ENCODE measurements around the gene ZCCHC14. TPM values are rescaled to one million over a fixed set of nuclear protein-coding genes. Genes with fewer than 3 reads are reported as not detected.
"Not testable (repeated sequence)": the region's sequence is repeated elsewhere in the genome, so short reads cannot be mapped to it uniquely, and the experiment has no call there.

ZCCHC14 gene
- polyA plus RNA-seq, 1 experiment = 2.7 TPM

DNA sequence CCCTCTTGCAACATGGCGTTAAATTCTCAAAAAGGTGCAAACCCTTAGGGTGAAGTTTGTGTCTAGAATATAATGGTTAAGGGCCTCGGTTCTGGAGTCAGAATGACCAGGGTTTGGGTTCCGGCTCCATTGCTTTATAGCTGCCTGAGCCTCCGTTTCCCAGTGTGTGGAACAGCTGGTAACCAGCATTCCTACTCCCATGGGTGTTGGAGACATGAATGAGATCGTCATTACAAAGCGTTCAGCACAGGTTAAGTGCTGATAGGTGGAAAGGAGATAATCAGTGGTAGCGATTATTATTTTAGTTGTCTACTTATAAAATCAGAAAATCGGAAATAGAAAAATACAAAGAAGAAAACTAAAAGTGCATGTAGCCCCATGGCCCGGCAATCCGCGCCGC, 23.5 kb upstream of the ZCCHC14 start:
- CTCF ChIA-PET = no interaction called here

DNA sequence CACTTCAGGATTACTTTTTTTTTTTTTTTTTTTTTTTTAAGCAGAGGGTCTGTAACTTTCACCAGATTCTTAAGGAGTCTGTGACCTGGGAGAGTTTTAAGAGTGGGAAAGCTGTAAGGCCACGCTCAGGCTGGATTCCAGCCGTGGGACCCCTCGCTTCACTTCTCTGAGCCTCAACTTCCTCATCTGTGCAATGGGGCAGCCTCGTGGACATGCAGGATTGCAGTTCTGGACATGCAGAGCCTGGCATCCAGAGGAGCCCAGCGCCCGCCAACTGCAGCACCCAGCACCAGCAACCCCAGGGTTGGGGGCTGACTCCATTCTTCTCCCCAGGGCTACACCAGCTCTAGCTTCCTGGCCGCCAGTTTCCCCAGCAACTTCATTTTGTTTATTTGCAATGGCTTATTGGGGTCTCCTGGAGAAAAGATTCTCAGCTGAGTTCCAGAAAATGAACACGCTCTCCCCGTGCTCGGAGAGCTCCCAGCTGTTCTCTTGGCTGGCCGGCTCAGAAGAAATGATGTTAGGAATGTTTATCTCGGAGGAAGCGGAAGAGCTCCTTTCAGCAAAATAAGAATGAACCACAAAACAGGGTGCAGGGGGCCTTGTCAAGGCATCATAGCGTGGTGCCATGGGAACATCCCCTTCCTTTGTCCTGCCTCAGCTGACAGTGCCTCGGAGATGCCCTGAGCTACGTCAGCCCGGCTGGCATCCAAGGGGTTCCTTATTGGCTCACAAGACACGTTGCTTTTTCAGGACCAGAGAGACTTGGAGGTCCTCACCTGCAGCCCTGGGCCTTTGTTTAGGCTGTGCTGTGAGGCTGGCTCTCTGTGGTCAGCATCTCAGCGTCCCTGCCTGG, 22.9 kb upstream of the ZCCHC14 start:
- TF ChIP-seq, protein P1, sequence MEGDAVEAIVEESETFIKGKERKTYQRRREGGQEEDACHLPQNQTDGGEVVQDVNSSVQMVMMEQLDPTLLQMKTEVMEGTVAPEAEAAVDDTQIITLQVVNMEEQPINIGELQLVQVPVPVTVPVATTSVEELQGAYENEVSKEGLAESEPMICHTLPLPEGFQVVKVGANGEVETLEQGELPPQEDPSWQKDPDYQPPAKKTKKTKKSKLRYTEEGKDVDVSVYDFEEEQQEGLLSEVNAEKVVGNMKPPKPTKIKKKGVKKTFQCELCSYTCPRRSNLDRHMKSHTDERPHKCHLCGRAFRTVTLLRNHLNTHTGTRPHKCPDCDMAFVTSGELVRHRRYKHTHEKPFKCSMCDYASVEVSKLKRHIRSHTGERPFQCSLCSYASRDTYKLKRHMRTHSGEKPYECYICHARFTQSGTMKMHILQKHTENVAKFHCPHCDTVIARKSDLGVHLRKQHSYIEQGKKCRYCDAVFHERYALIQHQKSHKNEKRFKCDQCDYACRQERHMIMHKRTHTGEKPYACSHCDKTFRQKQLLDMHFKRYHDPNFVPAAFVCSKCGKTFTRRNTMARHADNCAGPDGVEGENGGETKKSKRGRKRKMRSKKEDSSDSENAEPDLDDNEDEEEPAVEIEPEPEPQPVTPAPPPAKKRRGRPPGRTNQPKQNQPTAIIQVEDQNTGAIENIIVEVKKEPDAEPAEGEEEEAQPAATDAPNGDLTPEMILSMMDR (IDR thresholded peaks at IDR 0.05; ENCODE audit: insufficient read depth, low read depth, low read length) = no peak
- CTCF ChIA-PET = no interaction called here
- DNase-seq (ENCODE audit: low read depth) = no peak

More for the DNA sequence above, 23.5 kb upstream of the ZCCHC14 start:
- POLR2A ChIA-PET = no interaction called here
- H3K4me3 ChIP-seq (ENCODE audit: low read depth, low read length) = no peak overlapping the region
- no peaks in the 10 kb centered on the region; the same call in 1 of the 2 replicates for H3K27me3 ChIP-seq (ENCODE audit: control insufficient read depth, insufficient read depth, low read length)
- no peaks in the 10 kb centered on the region for H3K36me3 ChIP-seq (ENCODE audit: control insufficient read depth, insufficient read depth, low read length)
- no peak for DNase-seq (ENCODE audit: low read depth)
- TF ChIP-seq, protein P1 (IDR thresholded peaks at IDR 0.05; ENCODE audit: insufficient read depth, low read depth, low read length) = no peak

DNA sequence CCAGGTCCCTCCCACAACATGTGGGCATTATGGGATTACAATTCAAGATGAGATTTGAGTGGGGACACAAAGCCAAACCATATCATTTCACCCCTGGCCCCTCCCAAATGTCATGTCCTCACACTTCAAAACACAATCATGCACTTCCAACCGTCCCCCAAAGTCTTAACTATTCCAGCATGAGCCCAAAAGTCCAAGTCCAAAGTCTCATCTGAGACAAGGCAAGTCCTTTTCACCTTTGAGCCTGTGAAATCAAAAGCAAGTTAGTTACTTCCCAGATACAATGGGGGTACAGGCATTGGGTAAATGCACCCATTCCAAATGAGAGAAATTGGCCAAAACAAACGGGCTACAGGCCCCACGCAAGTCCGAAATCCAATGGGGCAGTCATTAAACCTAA, 17.0 kb upstream of the ZCCHC14 start:
- H3K4me3 ChIP-seq (ENCODE audit: low read depth, low read length); DNase-seq (ENCODE audit: low read depth); POLR2A ChIA-PET; CTCF ChIA-PET; H3K36me3 ChIP-seq (ENCODE audit: control insufficient read depth, insufficient read depth, low read length); H3K27me3 ChIP-seq (ENCODE audit: control insufficient read depth, insufficient read depth, low read length): not testable (repeated sequence)

More for the DNA sequence above, 22.9 kb upstream of the ZCCHC14 start:
- Histone ChIP-seq H3K4me3 (ENCODE audit: low read depth, low read length) (no peak overlapping the region), H3K36me3 (ENCODE audit: control insufficient read depth, insufficient read depth, low read length) (no peaks in the 10 kb centered on the region), H3K27me3 (ENCODE audit: control insufficient read depth, insufficient read depth, low read length) (no peaks in the 10 kb centered on the region; the same call in 1 of the 2 replicates)
- POLR2A ChIA-PET = no interaction called here

DNA sequence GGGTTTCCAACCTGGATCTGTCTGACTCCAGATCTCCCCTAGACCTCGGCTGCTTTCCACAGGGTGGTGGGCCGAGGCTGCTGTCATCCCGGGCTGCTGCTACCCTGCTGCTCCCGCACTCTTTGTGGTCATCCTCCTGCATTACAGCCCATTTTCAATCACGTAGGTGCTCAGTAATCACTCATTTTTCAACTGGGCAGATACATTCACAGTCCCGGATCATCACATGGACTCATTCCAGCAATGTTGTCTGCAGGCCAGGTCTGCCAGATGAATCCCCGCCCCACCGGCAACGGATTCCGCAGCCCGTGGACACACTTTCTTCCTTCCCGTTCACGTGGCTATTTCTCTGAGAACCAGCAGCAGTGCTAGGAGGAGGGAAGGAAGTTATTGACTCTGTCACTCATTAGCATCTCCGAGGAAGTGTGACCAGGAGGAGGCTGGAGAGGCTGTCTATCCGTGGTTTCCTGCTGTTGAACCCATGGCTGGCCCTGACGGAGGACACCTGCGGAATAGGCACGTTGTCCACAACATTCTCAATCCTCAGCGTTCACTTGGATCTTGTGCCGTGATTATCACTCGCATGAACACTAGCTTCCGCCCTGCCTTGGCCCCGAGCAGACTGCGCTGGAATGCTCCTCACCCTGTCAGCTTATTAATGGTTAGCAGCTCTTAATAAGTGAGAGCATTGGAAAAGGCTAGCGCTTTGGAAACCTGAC, 14.7 kb upstream of the ZCCHC14 start:
- Histone ChIP-seq H3K36me3 (ENCODE audit: control insufficient read depth, insufficient read depth, low read length) (no peaks in the 10 kb centered on the region), H3K4me3 (ENCODE audit: low read depth, low read length) (no peak overlapping the region), H3K27me3 (ENCODE audit: control insufficient read depth, insufficient read depth, low read length) (peaks cover 10% of the 10 kb centered on the region)
- TF ChIP-seq, protein P1 (IDR thresholded peaks at IDR 0.05; ENCODE audit: insufficient read depth, low read depth, low read length) = no peak
- no peak for DNase-seq (ENCODE audit: low read depth)
- ChIA-PET CTCF (no interaction called here), POLR2A (no interaction called here)

DNA sequence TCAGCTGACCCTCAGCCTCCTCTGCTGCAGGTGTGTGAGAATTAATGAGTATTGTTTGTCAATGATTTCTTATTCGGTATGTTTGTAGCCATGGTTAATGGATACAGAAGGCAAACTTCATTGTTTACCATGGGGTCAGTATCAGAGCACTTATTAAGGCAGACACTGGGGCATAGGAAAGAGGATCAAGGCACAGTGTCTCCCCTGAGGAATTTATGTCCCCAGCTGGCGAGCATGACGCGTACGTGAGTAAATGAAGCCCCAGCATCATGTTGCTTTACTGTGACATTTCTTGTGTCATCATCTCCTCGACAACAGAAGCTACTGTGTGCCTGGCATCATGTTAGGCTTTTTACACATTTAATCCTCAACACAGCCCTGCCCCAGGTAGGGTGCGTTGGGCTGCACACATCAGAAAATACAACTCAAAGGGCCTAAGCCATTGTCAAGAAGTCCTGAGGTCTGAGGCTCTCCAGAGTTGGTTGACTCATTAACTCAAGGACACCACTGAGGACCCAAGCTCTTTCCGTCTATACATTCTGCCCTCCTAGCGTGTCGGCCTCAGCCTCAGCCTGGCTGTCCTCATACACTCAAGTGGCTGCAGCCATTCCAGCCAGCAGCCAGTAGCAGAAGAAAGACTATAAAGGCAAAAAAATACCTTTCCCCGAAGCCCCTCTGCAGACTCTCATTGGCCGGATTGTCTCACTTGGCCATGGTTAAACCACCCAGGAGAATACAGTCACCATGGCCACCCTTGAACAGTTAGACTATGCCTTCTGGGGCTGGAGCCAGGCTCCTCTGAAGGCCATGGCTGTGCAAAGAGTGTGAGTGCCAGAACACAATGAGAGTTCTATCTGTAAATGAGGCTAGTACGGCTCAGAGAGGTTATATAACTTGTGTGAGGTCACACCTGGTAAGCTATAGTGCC, 13.9 kb upstream of the ZCCHC14 start:
- ChIA-PET CTCF (interaction anchor here (0.6 kb wide), 1 partner anchor 23 kb away, joined by 3 read pairs; no protein-coding TSS in a partner anchor), POLR2A (no interaction called here)
- Histone ChIP-seq H3K4me3 (ENCODE audit: low read depth, low read length) (no peak overlapping the region), H3K27me3 (ENCODE audit: control insufficient read depth, insufficient read depth, low read length) (peaks cover 10% of the 10 kb centered on the region), H3K36me3 (ENCODE audit: control insufficient read depth, insufficient read depth, low read length) (no peaks in the 10 kb centered on the region)
- TF ChIP-seq, protein P1 (IDR thresholded peaks at IDR 0.05; ENCODE audit: insufficient read depth, low read depth, low read length) = no peak
- DNase-seq (ENCODE audit: low read depth) = no peak

Measured in BJ (cell line).